K562 (cell line): ENCODE data around the gene SH3BP4. TPM values are rescaled to one million over a fixed set of nuclear protein-coding genes. Genes with fewer than 3 reads are reported as not detected.

Experiments used
- ATAC-seq: fragments of 200-7000 bp; cut with Tn5 transposase; 3 replicates; pipeline ENCODE4 v1.9.1; 2020; ENCODE audit warnings: moderate library complexity
- BruUV-seq: library from RNA; stranded (reverse); fragments of 400-500 nt; replicated peaks from 2 replicates; lab custom pipeline; 2021; lab: Mats Ljungman, UMichigan
- CTCF ChIA-PET: fragments of 300-600 bp; formaldehyde crosslinking; extraction: SDS; loops from one replicate; lab custom pipeline; 2021; ENCODE audit warnings: low intra/inter-chr PET ratio; lab: Yijun Ruan, JAX
- POLR2A ChIA-PET: fragments of 300-600, 350-650 bp; sonication (Branson Sonifier 250); formaldehyde crosslinking; extraction: SDS; loops from one replicate; lab custom pipeline; 2021; ENCODE audit warnings: antibody characterized with exemption, inconsistent platforms; lab: Yijun Ruan, JAX
- DNase-seq, 4 experiments: peaks; one replicate each; pipeline versions ENCODE4 v3.0.0 to v3.0.0-alpha.2; 2011 to 2018; ENCODE audit warnings: low spot score in 3 of 4, mixed read lengths in 3 of 4; ENCODE audit errors: extremely low read depth in 1 of 4
- FAIRE-seq: peaks from 2 replicates; lab custom pipeline; 2011; peaks lifted over from hg19 to GRCh38; lab: Jason Lieb, UNC
- H2AFZ ChIP-seq: 2 replicates; pipeline ENCODE4 v1.6.0; 2011; ENCODE audit warnings: low read depth, low read length, control low read depth, inconsistent platforms
- H3K27ac ChIP-seq: fragments of 200-600 bp; 3 replicates; pipeline ENCODE4 v1.8.0; 2011; ENCODE audit warnings: low read depth, mild to moderate bottlenecking, control low read depth, inconsistent platforms, low read length, moderate library complexity, mixed read lengths; ENCODE audit errors: extremely low read depth
- H3K27me3 ChIP-seq, 2 experiments: fragments of 300-600 bp in 1 of 2; 2 replicates in 1 of 2; 3 replicates in 1 of 2; pipeline versions ENCODE4 v1.6.0 to v1.8.0; 2011; ENCODE audit warnings: inconsistent platforms in 2 of 2, low read length in 2 of 2, mild to moderate bottlenecking in 1 of 2, mixed read lengths in 1 of 2, moderate library complexity in 1 of 2; ENCODE audit not compliant: control insufficient read depth in 2 of 2, insufficient read depth in 2 of 2
- H3K36me3 ChIP-seq: fragments of 300-600 bp; 3 replicates; pipeline ENCODE4 v1.8.0; 2011; ENCODE audit warnings: mild to moderate bottlenecking, low read length, inconsistent platforms; ENCODE audit not compliant: control insufficient read depth, insufficient read depth
- H3K4me1 ChIP-seq, 2 experiments: fragments of 200-600 bp in 1 of 2; replicated peaks in 1 of 2; 2 replicates in 1 of 2; 3 replicates in 1 of 2; pipeline versions ENCODE4 v1.5.1 to v1.8.0; 2011; ENCODE audit warnings: inconsistent platforms in 2 of 2, low read length in 2 of 2, mild to moderate bottlenecking in 1 of 2, mixed read lengths in 1 of 2, moderate library complexity in 1 of 2; ENCODE audit not compliant: control insufficient read depth in 2 of 2, insufficient read depth in 2 of 2
- H3K4me2 ChIP-seq: 2 replicates; pipeline ENCODE4 v1.6.1; 2011; ENCODE audit warnings: low read length, control low read depth, inconsistent platforms, mixed read lengths; ENCODE audit not compliant: insufficient read depth
- H3K4me3 ChIP-seq: fragments of 200-600 bp; sonication (generic), shearing (Covaris generic); 2 replicates; pipeline ENCODE4 v1.5.1; 2016; ENCODE audit warnings: control low read depth, inconsistent platforms
- H3K79me2 ChIP-seq: fragments of 200-600 bp; 3 replicates; pipeline ENCODE4 v1.8.0; 2011; ENCODE audit warnings: low read length, inconsistent platforms; ENCODE audit not compliant: control insufficient read depth, insufficient read depth
- H3K9ac ChIP-seq, 2 experiments: 2 replicates each; pipeline versions ENCODE4 v1.6.0 to v1.6.1; 2011; ENCODE audit warnings: low read depth in 2 of 2, low read length in 2 of 2, control low read depth in 1 of 2, inconsistent platforms in 1 of 2, mild to moderate bottlenecking in 1 of 2, mixed read lengths in 1 of 2; ENCODE audit not compliant: insufficient read depth in 1 of 2
- H3K9me1 ChIP-seq: one replicate; pipeline ENCODE4 v1.6.0; 2011; ENCODE audit warnings: inconsistent platforms, mild to moderate bottlenecking, low read length, moderate library complexity; ENCODE audit not compliant: control insufficient read depth, insufficient read depth
- H3K9me3 ChIP-seq: replicated peaks from 2 replicates; pipeline ENCODE4 v1.5.1; 2011; ENCODE audit warnings: low read depth, low read length, inconsistent platforms; ENCODE audit not compliant: control insufficient read depth, insufficient read depth
- H4K20me1 ChIP-seq: replicated peaks from 2 replicates; pipeline ENCODE4 v1.6.1; 2011; ENCODE audit warnings: low read length, inconsistent platforms, mixed read lengths; ENCODE audit not compliant: control insufficient read depth, insufficient read depth
- E4F1 ChIP-seq: fragments of 250-450 bp; sonication (Bioruptor Pico); IDR thresholded peaks from 2 replicates; pipeline ENCODE4 v1.5.0; 2021; ENCODE audit warnings: mild to moderate bottlenecking, borderline replicate concordance
- MAZ ChIP-seq, 2 experiments: fragments of 450-650 bp in 1 of 2; sonication (generic) in 1 of 2; formaldehyde crosslinking; IDR thresholded peaks in 1 of 2; conservative IDR thresholded peaks in 1 of 2; 2 replicates each; pipeline versions ENCODE4 v1.4.0 to v1.5.0; 2020; ENCODE audit warnings: mild to moderate bottlenecking in 1 of 2, missing genetic modification reagents in 1 of 2
- MLX ChIP-seq, 2 experiments: fragments of 450-650 bp in 1 of 2; sonication (generic) in 1 of 2; formaldehyde crosslinking; conservative IDR thresholded peaks; 2 replicates each; pipeline versions ENCODE4 v1.4.0 to v1.8.1; 2020 to 2022; ENCODE audit warnings: mild to moderate bottlenecking in 1 of 2, missing genetic modification reagents in 1 of 2
- ZNF740 ChIP-seq, 3 experiments: fragments of 200-800 bp in 1 of 3; sonication (Bioruptor generic) in 1 of 3; sonication (generic) in 1 of 3; formaldehyde crosslinking in 1 of 3; IDR thresholded peaks; 2 replicates each; pipeline versions ENCODE4 v1.6.1 to v1.8.0; 2016 to 2022; ENCODE audit warnings: mild to moderate bottlenecking in 2 of 3, missing compliant biosample characterization in 2 of 3, missing genetic modification characterization in 2 of 3, missing genetic modification reagents in 1 of 3
- WGBS: fragments of 100-300 bp; shearing (Covaris generic); methylation state at CpG from one replicate; pipeline ENCODE4 v1.1.6; 2016; ENCODE audit warnings: low coverage, mixed read lengths; ENCODE audit not compliant: insufficient coverage; ENCODE audit errors: missing lambda C conversion rate; 5-methylcytosine and 5-hydroxymethylcytosine counted together
- in situ Hi-C: fragments of 300-500 bp; cut with MboI; formaldehyde crosslinking; loops from 4 replicates; pipeline ENCODE4 v1.15.0; 2018; ENCODE audit warnings: inconsistent platforms, mixed read lengths
- intact Hi-C: fragments of 100-400 bp; cut with micrococcal nuclease; formaldehyde crosslinking; loops from 2 replicates; pipeline ENCODE4 v1.14.2; 2022
- polyA plus RNA-seq, 8 experiments: library from polyadenylated mRNA; depleted of rRNA in 4 of 8; stranded (reverse) in 5 of 8; unstranded in 3 of 8; fragments of >200 nt; fragmentation: Nextera tagmentation in 2 of 8; fragmentation: Illumina TruSeq in 1 of 8; extraction: Ambion mirVana in 2 of 8; extraction: Trizol in 1 of 8; gene quantifications; 2 replicates each; pipeline versions ENCODE4 v1.2.1 to v1.2.3, GENCODE V29; 2011 to 2014; ENCODE audit warnings: inconsistent platforms in 1 of 8, missing spikeins in 1 of 8
- total RNA-seq, 7 experiments: library from RNA; depleted of rRNA in 6 of 7; stranded (reverse); fragments of >200 nt in 6 of 7; fragmentation: Illumina TruSeq in 2 of 7; extraction: Trizol in 2 of 7; gene quantifications; 2 replicates each; pipeline versions ENCODE4 v1.2.1 to v1.2.3, GENCODE V29; 2011 to 2021; ENCODE audit warnings: low replicate concordance in 1 of 7

The SH3BP4 gene
- total and polyA plus RNA-seq, 9 of the 15 experiments (the other 6 are each of a cell fraction or from before 2014, with no cell fraction given) = 0.03 to 0.28 (median 0.27) TPM; not detected in 6

- Histone ChIP-seq H3K4me1 (no peaks in the 10 kb centered on the region), H3K4me2 (no peak overlapping the region), H3K9me3 (no peaks in the 10 kb centered on the region), H4K20me1 (no peaks in the 10 kb centered on the region), H3K4me3 (no peak overlapping the region), H2AFZ (no peak overlapping the region), H3K9me1 (no peaks in the 10 kb centered on the region), H3K79me2 (no peaks in the 10 kb centered on the region), H3K27me3 (peaks cover 0 to 40% of the 10 kb centered on the region in 2 experiments; a peak in 2 of 5 replicates), H3K27ac (no peak overlapping the region), H3K36me3 (no peaks in the 10 kb centered on the region), H3K9ac (no peak overlapping the region)
- ATAC-seq (no peak), DNase-seq (no peak), FAIRE-seq (no peak)
- WGBS = 0% methylated on average over 4 of the region's 6 CpGs
- intact Hi-C loops = no loop called here
- no TSS peak for BruUV-seq
- ChIA-PET CTCF (no interaction called here), POLR2A (interaction anchor here (0.7 kb wide), 1 partner anchor 499 kb away, joined by 3 read pairs; no protein-coding TSS in a partner anchor)
- in situ Hi-C loops = no loop called here
- TF ChIP-seq E4F1 (CRISPR knock-in tag) (no peak), MAZ (CRISPR knock-in tag; conservative IDR thresholded peaks at IDR 0.05 in 1 of 2, IDR thresholded peaks at IDR 0.05 in 1 of 2) (no peak), ZNF740 (CRISPR knock-in tag; IDR thresholded peaks at IDR 0.05) (no peak), ZNF740 (tag; IDR thresholded peaks at IDR 0.05) (no peak), MLX (CRISPR knock-in tag; conservative IDR thresholded peaks at IDR 0.05) (no peak)
Observed at GRCh38 chr2:235006986-235007385, 55.2 kb downstream of the SH3BP4 start.
